ENCODE measurements around the gene KDELR3.

The KDELR3 gene

GRCh38 chr22:38440747-38441350 is 27.0 kb upstream of the KDELR3 start:
- no peak for DNase-seq (ENCODE audit: low read depth)

- DNase-seq (ENCODE audit: low read depth): no peak
These were observed 26.1 kb upstream of the KDELR3 start for GRCh38 chr22:38441620-38442287.

- DNase-seq (ENCODE audit: low read depth): no peak
These were observed 24.8 kb upstream of the KDELR3 start for GRCh38 chr22:38442967-38443627.

- no peak for DNase-seq (ENCODE audit: low read depth)
These were observed 24.0 kb upstream of the KDELR3 start for GRCh38 chr22:38443628-38444521.

- DNase-seq (ENCODE audit: low read depth): no peak
These were observed 23.1 kb upstream of the KDELR3 start for GRCh38 chr22:38444783-38445182.

- DNase-seq (ENCODE audit: low read depth): no peak
These were observed 21.8 kb upstream of the KDELR3 start for GRCh38 chr22:38446018-38446601.

- no peak for DNase-seq (ENCODE audit: low read depth)
These were observed 18.8 kb upstream of the KDELR3 start for GRCh38 chr22:38448945-38449745.

GRCh38 chr22:38449776-38450175 is 18.1 kb upstream of the KDELR3 start:
- DNase-seq (ENCODE audit: low read depth): no peak

GRCh38 chr22:38450234-38450797 is 17.6 kb upstream of the KDELR3 start:
- no peak for DNase-seq (ENCODE audit: low read depth)

GRCh38 chr22:38451404-38451803 is 16.5 kb upstream of the KDELR3 start:
- DNase-seq (ENCODE audit: low read depth): no peak

GRCh38 chr22:38451864-38452263 is 16.0 kb upstream of the KDELR3 start:
- no peak for DNase-seq (ENCODE audit: low read depth)

GRCh38 chr22:38452373-38453065 is 15.4 kb upstream of the KDELR3 start:
- DNase-seq (ENCODE audit: low read depth): no peak

- no peak for DNase-seq (ENCODE audit: low read depth)
These were observed 14.7 kb upstream of the KDELR3 start for GRCh38 chr22:38453066-38453672.

- DNase-seq (ENCODE audit: low read depth): no peak
These were observed 13.9 kb upstream of the KDELR3 start for GRCh38 chr22:38453996-38454352.

- no peak for DNase-seq (ENCODE audit: low read depth)
These were observed 13.4 kb upstream of the KDELR3 start for GRCh38 chr22:38454353-38455075.

GRCh38 chr22:38455076-38455529 is 12.8 kb upstream of the KDELR3 start, which contains the start of gene KCNJ4:
KCNJ4 (minus strand) TSS chr22:38455199; CDS start chr22:38428132, 27,067 bp downstream.
- no peak for DNase-seq (ENCODE audit: low read depth)

- DNase-seq (ENCODE audit: low read depth): no peak
These were observed 12.2 kb upstream of the KDELR3 start for GRCh38 chr22:38455530-38456271.

- no peak for DNase-seq (ENCODE audit: low read depth)
These were observed 11.5 kb upstream of the KDELR3 start for GRCh38 chr22:38456272-38456835.

All from stimulated activated CD8-positive, alpha-beta memory T cell treated with anti-CD3 and anti-CD28 coated beads, Interleukin-15, amount 100 ng/mL, for 1 hour (primary cell).